ENCODE results near the gene CELSR1. TPM values are rescaled to one million over a fixed set of nuclear protein-coding genes. Genes with fewer than 3 reads are reported as not detected.

CELSR1 gene
- total RNA-seq, 1 experiment from 2014 or later, result 22.6 TPM

DNA sequence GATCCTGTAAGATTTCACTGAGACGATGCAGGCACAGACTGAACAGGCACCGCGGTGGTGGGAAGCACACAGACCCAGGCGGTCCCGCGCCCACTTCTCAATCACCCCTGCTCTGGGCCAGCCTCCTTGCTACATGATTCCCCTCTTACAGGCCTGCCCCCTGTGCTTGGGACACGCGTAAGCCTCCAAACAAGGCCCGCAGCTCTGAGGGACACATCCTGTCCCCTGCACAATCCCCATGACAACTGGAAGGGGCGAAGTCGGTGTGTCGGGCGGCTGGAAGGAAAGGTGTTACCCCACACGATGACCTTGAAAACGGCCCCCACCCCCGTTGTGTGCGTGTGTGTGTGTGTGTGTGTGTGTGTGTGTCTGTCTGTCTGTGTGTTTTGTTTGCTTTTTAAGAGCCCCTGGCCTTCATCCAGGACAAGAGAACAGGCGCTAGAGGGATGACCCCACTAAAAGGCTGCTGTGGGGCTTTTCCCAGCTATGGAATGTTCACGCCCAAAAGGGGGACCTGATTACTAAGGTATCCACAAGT lies 13.1 kb downstream of the CELSR1 start:
- H3K9me3 ChIP-seq (ENCODE audit: control insufficient read depth, low read depth, low read length), result no peaks in the 10 kb centered on the region
- no peaks in the 10 kb centered on the region; the same call in 1 of the 2 replicates for H3K27me3 Mint-ChIP-seq (ENCODE audit: low read depth)

More for the DNA sequence above, 13.1 kb downstream of the CELSR1 start:
- no peak overlapping the region for H3K4ac ChIP-seq (ENCODE audit: low read depth, low read length)
- H4K5ac ChIP-seq (ENCODE audit: insufficient read length, low read depth, low read length), result no peak overlapping the region
- H3K27me3 ChIP-seq (ENCODE audit: insufficient read depth, low read length), result no peaks in the 10 kb centered on the region
- Mint-ChIP-seq H3K27ac (no peak overlapping the region; a peak in 1 of 7 replicates), H3K36me3 (ENCODE audit: insufficient read depth in 1 of 3, low read depth in 3 of 3) (peaks cover 4 to 5% (median 5%) of the 10 kb centered on the region in 3 experiments; a peak in 6 of 7 replicates), H3K4me3 (no peak overlapping the region), H3K9me3 (no peaks in the 10 kb centered on the region), H3K4me1 (peaks cover 26 to 27% of the 10 kb centered on the region in 2 experiments)
- DNase-seq, result no peak
- H3K56ac ChIP-seq (ENCODE audit: insufficient read length, low read depth, low read length), result no peak overlapping the region
- H3K27ac ChIP-seq (ENCODE audit: insufficient read length, low read depth, low read length), result no peak overlapping the region
- no peak overlapping the region for H3K14ac ChIP-seq (ENCODE audit: insufficient read depth, low read length)
- no peak overlapping the region for H2BK12ac ChIP-seq (ENCODE audit: insufficient read length, low read depth, low read length)
- H2AK5ac ChIP-seq (ENCODE audit: insufficient read length, low read length), result no peak overlapping the region
- H2BK5ac ChIP-seq (ENCODE audit: insufficient read length, low read length), result no peak overlapping the region
- TF ChIP-seq, protein P1, sequence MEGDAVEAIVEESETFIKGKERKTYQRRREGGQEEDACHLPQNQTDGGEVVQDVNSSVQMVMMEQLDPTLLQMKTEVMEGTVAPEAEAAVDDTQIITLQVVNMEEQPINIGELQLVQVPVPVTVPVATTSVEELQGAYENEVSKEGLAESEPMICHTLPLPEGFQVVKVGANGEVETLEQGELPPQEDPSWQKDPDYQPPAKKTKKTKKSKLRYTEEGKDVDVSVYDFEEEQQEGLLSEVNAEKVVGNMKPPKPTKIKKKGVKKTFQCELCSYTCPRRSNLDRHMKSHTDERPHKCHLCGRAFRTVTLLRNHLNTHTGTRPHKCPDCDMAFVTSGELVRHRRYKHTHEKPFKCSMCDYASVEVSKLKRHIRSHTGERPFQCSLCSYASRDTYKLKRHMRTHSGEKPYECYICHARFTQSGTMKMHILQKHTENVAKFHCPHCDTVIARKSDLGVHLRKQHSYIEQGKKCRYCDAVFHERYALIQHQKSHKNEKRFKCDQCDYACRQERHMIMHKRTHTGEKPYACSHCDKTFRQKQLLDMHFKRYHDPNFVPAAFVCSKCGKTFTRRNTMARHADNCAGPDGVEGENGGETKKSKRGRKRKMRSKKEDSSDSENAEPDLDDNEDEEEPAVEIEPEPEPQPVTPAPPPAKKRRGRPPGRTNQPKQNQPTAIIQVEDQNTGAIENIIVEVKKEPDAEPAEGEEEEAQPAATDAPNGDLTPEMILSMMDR (conservative IDR thresholded peaks at IDR 0.05), result no peak
- H3K18ac ChIP-seq (ENCODE audit: insufficient read length, low read depth, low read length), result no peak overlapping the region
- no CpG with 5 or more reads among the region's 19 CpGs for WGBS (ENCODE audit: extremely low coverage, insufficient read length, low lambda C conversion rate)
- H3T11ph ChIP-seq (ENCODE audit: low read length), result no peak overlapping the region
- no peak overlapping the region for H4K8ac ChIP-seq (replicated peaks; ENCODE audit: insufficient read length, low read depth, low read length)
- H3K79me1 ChIP-seq (ENCODE audit: insufficient read depth, low read depth, low read length, poor library complexity, severe bottlenecking), result no peaks in the 10 kb centered on the region
- no peak overlapping the region for H2BK15ac ChIP-seq (ENCODE audit: low read depth, low read length)
- H2BK120ac ChIP-seq (ENCODE audit: low read depth, low read length, poor library complexity, severe bottlenecking), result no peak overlapping the region
- H2AFZ ChIP-seq (ENCODE audit: low read length), result no peak overlapping the region
- no peak overlapping the region for H4K91ac ChIP-seq (ENCODE audit: insufficient read length, low read depth, low read length)
- H2BK20ac ChIP-seq (ENCODE audit: low read depth, low read length, poor library complexity, severe bottlenecking), result no peak overlapping the region
- no peaks in the 10 kb centered on the region for H3K23me2 ChIP-seq (ENCODE audit: insufficient read length, low read depth, low read length, poor library complexity, severe bottlenecking)
- peaks cover 2% of the 10 kb centered on the region; the same call in 1 of the 2 replicates for H3K4me1 ChIP-seq (ENCODE audit: insufficient read depth, low read length)
- no peaks in the 10 kb centered on the region for H4K20me1 ChIP-seq (ENCODE audit: control insufficient read depth, insufficient read depth, insufficient read length)
- no peaks in the 10 kb centered on the region for H3K79me2 ChIP-seq (ENCODE audit: insufficient read depth, low read length)
- H3K4me2 ChIP-seq (ENCODE audit: insufficient read depth, insufficient read length, low read length), result no peak overlapping the region
- H3K23ac ChIP-seq (ENCODE audit: insufficient read length, low read depth, low read length), result no peak overlapping the region
- H3K9ac ChIP-seq (ENCODE audit: extremely low read depth, insufficient read length, low read length), result no peak overlapping the region

Measured in H9 (cell line).